CD8-positive, alpha-beta memory T cell (primary cell): ENCODE data around the gene ASB2. TPM values are rescaled to one million over a fixed set of nuclear protein-coding genes. Genes with fewer than 3 reads are reported as not detected.

Experiments used
- CTCF ChIA-PET: fragments of 350-600 bp; sonication (Branson Sonifier 250); formaldehyde crosslinking; loops from one replicate; lab custom pipeline; 2021; ENCODE audit warnings: antibody characterized with exemption; lab: Charles Lee
- POLR2A ChIA-PET: fragments of 350-600 bp; sonication (Branson Sonifier 250); formaldehyde crosslinking; loops from one replicate; lab custom pipeline; 2021; ENCODE audit warnings: antibody characterized with exemption; lab: Charles Lee
- DNase-seq, 5 donors: peaks; one replicate each; pipeline versions ENCODE4 v3.0.0 to v3.0.0-alpha.2; 2020 to 2022; ENCODE audit warnings: mixed read lengths in 1 of 5
- H3K27ac ChIP-seq: one replicate; pipeline ENCODE4 v1.7.0; 2013; ENCODE audit warnings: low read depth, mild to moderate bottlenecking, low read length, moderate library complexity
- H3K27me3 ChIP-seq: 2 replicates; pipeline ENCODE4 v1.7.0; 2013; ENCODE audit warnings: low read length, mild to moderate bottlenecking; ENCODE audit not compliant: insufficient read depth, poor library complexity, severe bottlenecking
- H3K36me3 ChIP-seq: 2 replicates; pipeline ENCODE4 v1.7.0; 2013; ENCODE audit warnings: mild to moderate bottlenecking, low read length, moderate library complexity; ENCODE audit not compliant: insufficient read depth
- H3K4me1 ChIP-seq: 2 replicates; pipeline ENCODE4 v1.7.0; 2013; ENCODE audit warnings: mild to moderate bottlenecking, low read length, moderate library complexity; ENCODE audit not compliant: insufficient read depth
- H3K4me3 ChIP-seq: 2 replicates; pipeline ENCODE4 v1.7.0; 2013; ENCODE audit warnings: mild to moderate bottlenecking, low read length
- H3K9me3 ChIP-seq: 2 replicates; pipeline ENCODE4 v1.7.0; 2013; ENCODE audit warnings: mild to moderate bottlenecking, low read length
- H3K27ac Mint-ChIP-seq, 8 donors: one replicate each; pipeline ENCODE4 v1.8.0; 2020 to 2021; ENCODE audit warnings: mixed read lengths in 8 of 8, mild to moderate bottlenecking in 6 of 8, inconsistent platforms in 3 of 8, moderate library complexity in 3 of 8
- H3K27me3 Mint-ChIP-seq, 2 donors: one replicate each; pipeline ENCODE4 v1.8.0; 2020 to 2021; ENCODE audit warnings: mixed read lengths in 2 of 2, mild to moderate bottlenecking in 1 of 2, moderate library complexity in 1 of 2
- H3K36me3 Mint-ChIP-seq, 3 donors: one replicate each; pipeline ENCODE4 v1.8.0; 2020 to 2021; ENCODE audit warnings: mixed read lengths in 3 of 3, inconsistent platforms in 1 of 3, mild to moderate bottlenecking in 1 of 3
- H3K4me1 Mint-ChIP-seq, 3 donors: one replicate each; pipeline ENCODE4 v1.8.0; 2020 to 2021; ENCODE audit warnings: mixed read lengths in 3 of 3, inconsistent platforms in 1 of 3, mild to moderate bottlenecking in 1 of 3
- H3K4me3 Mint-ChIP-seq, 7 donors: one replicate each; pipeline ENCODE4 v1.8.0; 2020 to 2021; ENCODE audit warnings: mixed read lengths in 7 of 7, mild to moderate bottlenecking in 6 of 7, moderate library complexity in 4 of 7, inconsistent platforms in 2 of 7
- H3K9me3 Mint-ChIP-seq, 5 donors: one replicate each; pipeline ENCODE4 v1.8.0; 2020 to 2022; ENCODE audit warnings: mixed read lengths in 5 of 5, mild to moderate bottlenecking in 3 of 5, moderate library complexity in 2 of 5, inconsistent platforms in 1 of 5
- polyA plus RNA-seq: library from polyadenylated mRNA; unstranded; fragments of 300-500 nt; fragmentation: Illumina TruSeq; gene quantifications from one replicate; pipeline ENCODE4 v1.2.3, GENCODE V29; 2021
- total RNA-seq, 2 experiments: library from RNA; stranded (reverse); gene quantifications; one replicate each; pipeline ENCODE4 v1.2.3, GENCODE V29; 2021

Gene ASB2
- total and polyA plus RNA-seq, 3 experiments from 2014 or later, result 4.8 to 98.0 (median 93.5) TPM

DNA sequence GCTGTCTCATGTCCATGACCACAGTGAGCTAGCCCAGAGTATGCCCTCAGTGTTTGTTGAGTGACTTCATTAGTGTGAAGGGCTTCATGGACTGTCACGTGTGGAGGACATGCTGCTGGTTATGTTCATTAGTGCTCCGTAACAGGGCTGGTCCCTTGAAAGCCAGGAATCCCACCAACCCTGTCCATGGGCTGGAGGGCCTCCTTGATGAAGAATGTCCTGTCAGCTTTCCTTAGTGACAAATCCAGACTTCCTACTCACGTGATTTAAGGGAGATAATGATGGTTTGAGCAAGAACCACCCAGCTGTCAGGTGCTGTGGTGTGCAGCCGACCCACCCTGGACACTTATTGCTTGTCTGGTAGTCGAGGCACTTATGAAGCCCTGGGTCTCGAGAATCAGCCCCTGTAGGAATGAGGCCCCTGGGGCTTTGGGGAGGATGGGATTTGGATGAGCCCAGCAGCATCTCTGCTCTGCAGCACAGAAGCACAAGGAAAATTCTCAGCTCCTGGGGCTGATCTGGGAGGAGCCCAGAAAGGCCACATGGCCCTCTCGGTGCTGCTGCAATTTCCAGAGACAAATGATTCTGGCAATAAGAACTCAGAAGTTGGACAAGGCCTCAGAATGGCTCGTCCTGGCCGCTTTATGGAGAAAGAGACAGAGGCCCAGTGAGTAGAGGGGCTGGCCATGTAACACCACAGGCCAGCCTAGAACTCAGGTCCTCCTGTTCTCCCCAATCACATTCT lies 86.5 kb downstream of the ASB2 start:
- POLR2A ChIA-PET, result no interaction called here
- H3K4me3 Mint-ChIP-seq, result no peak overlapping the region

GRCh38 chr14:93888995-93889394 lies 87.4 kb downstream of the ASB2 start:
- Mint-ChIP-seq H3K4me3 (no peak overlapping the region), H3K9me3 (peaks cover 2 to 10% (median 6%) of the 10 kb centered on the region in 5 donors), H3K27me3 (peaks cover 18 to 45% of the 10 kb centered on the region in 2 donors), H3K36me3 (no peaks in the 10 kb centered on the region), H3K27ac (no peak overlapping the region), H3K4me1 (peaks cover 6 to 7% (median 6%) of the 10 kb centered on the region in 3 donors)
- H3K4me1 ChIP-seq, result no peaks in the 10 kb centered on the region
- no peaks in the 10 kb centered on the region for H3K27me3 ChIP-seq
- DNase-seq, result no peak
- POLR2A ChIA-PET, result no interaction called here
- CTCF ChIA-PET, result no interaction called here
- no peak overlapping the region for H3K27ac ChIP-seq
- no peaks in the 10 kb centered on the region for H3K9me3 ChIP-seq
- no peaks in the 10 kb centered on the region for H3K36me3 ChIP-seq
- no peak overlapping the region for H3K4me3 ChIP-seq

More for the DNA sequence above, 86.5 kb downstream of the ASB2 start:
- Mint-ChIP-seq H3K27me3 (peaks cover 15 to 45% of the 10 kb centered on the region in 2 donors), H3K9me3 (peaks cover 2 to 9% (median 6%) of the 10 kb centered on the region in 5 donors), H3K36me3 (no peaks in the 10 kb centered on the region), H3K4me1 (peaks cover 2 to 3% (median 2%) of the 10 kb centered on the region in 3 donors), H3K27ac (no peak overlapping the region)
- Histone ChIP-seq H3K27me3 (no peaks in the 10 kb centered on the region), H3K4me1 (no peaks in the 10 kb centered on the region), H3K9me3 (no peaks in the 10 kb centered on the region), H3K4me3 (no peak overlapping the region), H3K27ac (no peak overlapping the region), H3K36me3 (no peaks in the 10 kb centered on the region)
- CTCF ChIA-PET, result no interaction called here
- DNase-seq, result no peak

DNA sequence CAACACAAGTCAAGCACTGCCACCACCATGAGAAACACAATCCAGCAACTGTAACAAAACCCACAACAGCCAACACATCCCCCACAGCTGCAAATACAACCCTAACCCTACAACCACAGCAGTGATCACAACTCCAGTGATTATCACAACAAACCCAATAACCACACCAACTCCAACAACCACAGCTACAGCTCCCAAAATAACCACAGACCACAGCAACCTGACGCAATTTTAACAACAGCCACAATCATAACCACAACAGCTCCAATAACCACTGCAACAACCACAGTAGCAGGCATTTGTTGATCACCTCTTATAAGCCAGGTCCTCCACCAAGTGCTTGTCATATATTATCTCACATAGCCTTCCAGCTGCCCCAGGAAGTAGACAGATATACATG lies 91.4 kb downstream of the ASB2 start:
- DNase-seq, result no peak
- ChIA-PET POLR2A (no interaction called here), CTCF (no interaction called here)
- Histone ChIP-seq H3K36me3 (no peaks in the 10 kb centered on the region), H3K9me3 (no peaks in the 10 kb centered on the region), H3K4me1 (no peaks in the 10 kb centered on the region), H3K4me3 (no peak overlapping the region), H3K27me3 (no peaks in the 10 kb centered on the region), H3K27ac (no peak overlapping the region)
- Mint-ChIP-seq H3K9me3 (peaks cover 4 to 16% (median 9%) of the 10 kb centered on the region in 5 donors), H3K4me3 (no peak overlapping the region), H3K4me1 (peaks cover 6 to 7% (median 6%) of the 10 kb centered on the region in 3 donors), H3K27ac (peak overlapping the region in 2 of 8 donors; percentile 1 to 21), H3K36me3 (peaks cover 0 to 6% (median 0%) of the 10 kb centered on the region in 3 donors), H3K27me3 (peaks cover 17 to 29% of the 10 kb centered on the region in 2 donors)

Other genes with a start within 250 kb of the ASB2 start
- gene PRIMA1, start 188.1 kb downstream of the ASB2 start, total RNA-seq, result not detected
- not detected for gene PRIMA1, start 188.1 kb downstream of the ASB2 start, polyA plus RNA-seq
- gene FAM181A, start 49.2 kb downstream of the ASB2 start, total RNA-seq, result not detected
- gene FAM181A, start 49.2 kb downstream of the ASB2 start, polyA plus RNA-seq, result not detected
- not detected for gene CCDC197, start 20.7 kb upstream of the ASB2 start, total RNA-seq
- gene CCDC197, start 20.7 kb upstream of the ASB2 start, polyA plus RNA-seq, result not detected
- 1 to 10 TPM; 1.1 to 1.8 TPM for gene OTUB2, start 49.8 kb upstream of the ASB2 start, total RNA-seq
- 0.12 TPM for gene OTUB2, start 49.8 kb upstream of the ASB2 start, polyA plus RNA-seq
- 100 to 1,000 TPM; 274 to 283 TPM for gene DDX24, start 104.6 kb upstream of the ASB2 start, total RNA-seq
- 287 TPM for gene DDX24, start 104.6 kb upstream of the ASB2 start, polyA plus RNA-seq
- 10 to 100 TPM; 15.5 to 18.4 TPM for gene IFI27L1, start 104.7 kb upstream of the ASB2 start, total RNA-seq
- gene IFI27L1, start 104.7 kb upstream of the ASB2 start, polyA plus RNA-seq, result 8.3 TPM
- gene IFI27, start 134.2 kb upstream of the ASB2 start, total RNA-seq, result 1 to 10 TPM; 1.3 TPM
- gene IFI27, start 134.2 kb upstream of the ASB2 start, polyA plus RNA-seq, result 5.5 TPM
- gene IFI27L2, start 153.0 kb upstream of the ASB2 start, total RNA-seq, result 10 to 100 TPM; 55.9 to 58.5 TPM
- 95.5 TPM for gene IFI27L2, start 153.0 kb upstream of the ASB2 start, polyA plus RNA-seq
- 1 to 10 TPM; 1.2 to 1.8 TPM for gene PPP4R4, start 197.8 kb upstream of the ASB2 start, total RNA-seq
- gene PPP4R4, start 197.8 kb upstream of the ASB2 start, polyA plus RNA-seq, result 0.17 TPM